Activated naive CD4-positive, alpha-beta T cell treated with anti-CD3 and anti-CD28 coated beads for 36 hours (primary cell): ENCODE data around the gene DNM1. TPM values are rescaled to one million over a fixed set of nuclear protein-coding genes. Genes with fewer than 3 reads are reported as not detected.

Experiments used
- CTCF ChIA-PET: fragments of 350-600 bp; sonication (Branson Sonifier 250); formaldehyde crosslinking; loops from one replicate; lab custom pipeline; 2021; ENCODE audit warnings: antibody characterized with exemption; lab: Charles Lee
- DNase-seq: peaks from one replicate; pipeline ENCODE4 v3.0.0-alpha.2; 2020
- H3K27ac Mint-ChIP-seq: one replicate; pipeline ENCODE4 v1.8.0; 2021; ENCODE audit warnings: mild to moderate bottlenecking, mixed read lengths
- H3K27me3 Mint-ChIP-seq: one replicate; pipeline ENCODE4 v1.8.0; 2021; ENCODE audit warnings: low read depth, mixed read lengths
- H3K36me3 Mint-ChIP-seq: one replicate; pipeline ENCODE4 v1.8.0; 2021; ENCODE audit warnings: low read depth, mixed read lengths
- H3K4me1 Mint-ChIP-seq: one replicate; pipeline ENCODE4 v1.8.0; 2021; ENCODE audit warnings: low read depth, mixed read lengths
- H3K4me3 Mint-ChIP-seq: one replicate; pipeline ENCODE4 v1.8.0; 2021; ENCODE audit warnings: mild to moderate bottlenecking, moderate library complexity, mixed read lengths
- H3K9me3 Mint-ChIP-seq: one replicate; pipeline ENCODE4 v1.8.0; 2021; ENCODE audit warnings: mixed read lengths
- intact Hi-C: fragments of 100-400 bp; cut with micrococcal nuclease; formaldehyde crosslinking; loops from one replicate; pipeline ENCODE4 v1.15.1; 2023
- total RNA-seq, 2 experiments: library from RNA; stranded (reverse); gene quantifications; one replicate each; pipeline ENCODE4 v1.2.3, GENCODE V29; 2021

The DNM1 gene
- total RNA-seq, 2 experiments from 2014 or later, result 0.07 to 0.77 TPM

DNA sequence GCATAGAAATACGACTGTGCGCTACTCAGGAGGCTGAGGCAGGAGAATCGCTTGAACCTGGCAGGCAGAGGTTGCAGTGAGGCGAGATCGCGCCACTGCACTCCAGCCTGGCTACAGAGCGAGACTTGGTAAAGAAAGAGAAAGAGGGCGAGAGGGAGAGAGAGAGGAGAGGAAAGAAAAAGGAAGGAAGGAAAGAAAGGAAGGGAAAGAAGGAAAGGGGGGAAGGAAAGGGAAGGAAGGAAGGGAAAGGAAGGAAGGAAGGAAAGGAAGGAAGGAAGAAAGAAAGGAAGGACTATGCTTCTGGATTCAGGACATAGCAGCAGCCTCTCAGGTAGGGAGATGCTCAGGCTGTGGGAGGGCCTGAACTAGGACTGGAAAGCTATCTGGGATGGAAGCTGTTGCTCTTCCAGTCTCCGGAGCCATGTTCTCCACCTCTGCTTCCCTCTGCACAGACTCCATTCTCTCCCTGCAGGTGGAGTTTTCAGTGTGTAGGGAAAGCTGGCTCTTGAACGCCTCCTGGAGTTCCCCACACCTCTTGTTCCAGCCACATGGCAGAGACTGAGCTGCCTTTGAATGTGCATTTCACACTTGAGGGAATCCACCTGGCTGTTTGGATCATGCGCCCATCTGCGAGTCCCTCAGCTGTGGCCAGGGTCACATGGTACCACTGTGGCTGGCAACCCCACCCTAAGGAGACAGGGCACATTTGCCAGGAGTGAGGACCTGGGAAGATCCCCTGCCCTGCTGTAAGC, 82.0 kb downstream of the DNM1 start:
- Mint-ChIP-seq H3K27ac (no peak overlapping the region), H3K4me3 (no peak overlapping the region), H3K27me3 (no peaks in the 10 kb centered on the region), H3K4me1 (peaks cover under 1% of the 10 kb centered on the region), H3K36me3 (peaks cover 3% of the 10 kb centered on the region), H3K9me3 (no peaks in the 10 kb centered on the region)
- CTCF ChIA-PET, result interaction anchor here (0.7 to 2.4 kb wide), 2 partner anchors 10 to 14 kb away, joined by 3 to 6 read pairs; no protein-coding TSS in a partner anchor
- DNase-seq, result no peak
- intact Hi-C loops, result no loop called here

DNA sequence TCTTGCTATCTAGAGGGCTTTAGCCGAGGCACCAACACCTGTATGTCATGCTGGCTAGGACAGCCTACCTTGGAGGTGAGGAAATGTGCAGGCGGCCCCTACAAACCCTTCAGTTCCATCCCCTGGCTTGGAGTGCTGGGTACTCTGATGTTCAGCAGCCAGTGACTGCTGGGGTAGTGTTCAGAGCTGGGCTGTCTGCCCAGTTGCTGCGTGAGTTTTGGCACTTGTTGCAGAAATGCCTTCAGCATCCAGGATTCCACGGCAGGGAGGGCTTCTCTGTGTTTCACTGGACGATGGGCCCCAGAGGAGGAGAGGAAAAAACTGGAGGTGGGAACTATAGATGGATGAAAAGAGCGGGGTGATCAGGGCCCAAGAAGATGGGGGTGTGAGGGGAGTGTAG, 83.3 kb downstream of the DNM1 start:
- Mint-ChIP-seq H3K4me1 (no peaks in the 10 kb centered on the region), H3K27me3 (no peaks in the 10 kb centered on the region), H3K9me3 (no peaks in the 10 kb centered on the region), H3K4me3 (no peak overlapping the region), H3K27ac (no peak overlapping the region), H3K36me3 (peaks cover 2% of the 10 kb centered on the region)
- intact Hi-C loops, result no loop called here
- no peak for DNase-seq
- CTCF ChIA-PET, result interaction anchor here (2.4 kb wide), 1 partner anchor 9 kb away, joined by 6 read pairs; no protein-coding TSS in a partner anchor

DNA sequence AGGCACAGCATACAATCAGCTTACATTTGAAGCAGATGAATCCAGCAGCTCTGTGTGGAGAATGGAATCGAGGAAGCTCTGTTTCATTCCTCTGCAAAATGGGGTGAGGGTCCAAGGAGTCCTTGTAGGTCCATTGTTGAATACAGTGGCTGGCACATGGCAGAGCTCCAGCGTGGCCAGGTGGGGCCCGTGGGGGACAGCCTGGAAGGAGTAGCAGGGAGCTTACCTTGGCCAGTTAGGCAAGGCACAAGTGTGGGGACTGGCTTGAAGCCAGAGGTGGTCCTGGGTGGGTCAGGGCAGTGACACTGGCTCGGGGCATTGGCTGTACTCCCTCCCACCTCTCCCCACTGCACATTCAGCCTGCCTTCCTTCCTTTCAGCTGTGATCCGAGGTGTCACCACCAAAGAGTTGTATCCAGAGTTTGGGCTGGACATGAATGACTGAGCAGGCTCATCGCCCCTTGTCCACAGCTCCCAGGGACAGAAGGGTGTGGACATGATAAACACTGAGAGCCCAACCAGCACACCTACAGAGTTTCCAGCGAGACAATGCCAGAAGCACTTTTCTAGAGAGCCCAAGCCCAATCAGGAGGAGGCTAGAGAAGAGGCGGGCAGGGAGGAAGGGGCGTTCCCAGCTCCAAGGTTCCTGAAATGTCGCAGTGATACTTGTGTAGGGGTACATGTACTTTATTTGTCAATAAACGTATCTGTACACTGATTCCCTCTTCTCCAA, 85.3 kb downstream of the DNM1 start:
- no peaks in the 10 kb centered on the region for H3K9me3 Mint-ChIP-seq
- no peaks in the 10 kb centered on the region for H3K4me1 Mint-ChIP-seq
- H3K36me3 Mint-ChIP-seq, result peaks cover 2% of the 10 kb centered on the region
- DNase-seq, result no peak
- no peak overlapping the region for H3K27ac Mint-ChIP-seq
- intact Hi-C loops, result no loop called here
- no peak overlapping the region for H3K4me3 Mint-ChIP-seq
- CTCF ChIA-PET, result no interaction called here
- H3K27me3 Mint-ChIP-seq, result no peaks in the 10 kb centered on the region

DNA sequence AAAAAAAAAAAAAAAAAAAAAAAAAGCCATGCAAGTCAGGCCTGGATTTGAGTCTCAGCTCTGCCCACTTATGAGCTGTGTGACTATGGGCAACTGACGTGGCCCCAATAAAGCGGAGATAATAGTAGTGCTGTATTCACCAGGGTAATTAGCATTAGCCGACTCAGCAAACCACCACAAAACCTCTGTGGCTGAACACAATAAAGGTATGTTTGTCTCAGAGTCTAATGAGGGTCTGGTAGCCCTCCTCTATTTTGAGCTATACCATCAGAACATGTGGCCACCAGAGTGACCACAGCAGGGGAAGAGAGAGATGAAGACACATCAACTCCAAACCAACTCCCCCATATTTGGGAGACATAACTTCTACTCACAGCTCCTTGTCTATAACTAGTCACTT, 88.8 kb downstream of the DNM1 start:
- CTCF ChIA-PET, result interaction anchor here (1.0 to 1.3 kb wide), 2 partner anchors 37 to 147 kb away, joined by 3 read pairs; no protein-coding TSS in a partner anchor
- Mint-ChIP-seq H3K27ac (no peak overlapping the region), H3K36me3 (peaks cover 2% of the 10 kb centered on the region), H3K4me1 (no peaks in the 10 kb centered on the region), H3K9me3 (no peaks in the 10 kb centered on the region), H3K4me3 (no peak overlapping the region), H3K27me3 (no peaks in the 10 kb centered on the region)
- DNase-seq, result no peak
- intact Hi-C loops, result no loop called here

DNA sequence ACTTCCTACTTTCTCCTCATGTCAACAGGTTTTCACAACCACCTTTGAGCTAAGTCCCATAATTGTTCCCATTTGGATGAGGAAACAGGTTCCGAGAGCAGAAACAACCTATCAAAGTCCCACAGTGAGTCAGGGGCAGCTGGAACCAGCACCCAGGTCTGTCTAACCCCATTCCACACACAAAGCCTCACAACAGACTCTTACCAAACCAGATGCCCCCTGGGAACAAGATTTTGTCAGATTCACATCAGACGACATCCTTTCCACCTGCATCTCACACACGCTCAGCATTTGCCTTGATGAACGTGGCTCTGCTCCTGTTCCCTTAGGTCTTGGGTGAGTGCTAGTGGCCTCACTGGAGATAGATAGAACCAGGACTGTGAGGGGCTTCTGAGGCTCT, 89.9 kb downstream of the DNM1 start:
- no peak for DNase-seq
- CTCF ChIA-PET, result interaction anchor here (0.6 kb wide), 1 partner anchor 31 kb away, joined by 5 read pairs; no protein-coding TSS in a partner anchor
- no peak overlapping the region for H3K27ac Mint-ChIP-seq
- H3K9me3 Mint-ChIP-seq, result no peaks in the 10 kb centered on the region
- intact Hi-C loops, result no loop called here
- H3K36me3 Mint-ChIP-seq, result no peaks in the 10 kb centered on the region
- no peaks in the 10 kb centered on the region for H3K4me1 Mint-ChIP-seq
- H3K4me3 Mint-ChIP-seq, result no peak overlapping the region
- H3K27me3 Mint-ChIP-seq, result no peaks in the 10 kb centered on the region

DNA sequence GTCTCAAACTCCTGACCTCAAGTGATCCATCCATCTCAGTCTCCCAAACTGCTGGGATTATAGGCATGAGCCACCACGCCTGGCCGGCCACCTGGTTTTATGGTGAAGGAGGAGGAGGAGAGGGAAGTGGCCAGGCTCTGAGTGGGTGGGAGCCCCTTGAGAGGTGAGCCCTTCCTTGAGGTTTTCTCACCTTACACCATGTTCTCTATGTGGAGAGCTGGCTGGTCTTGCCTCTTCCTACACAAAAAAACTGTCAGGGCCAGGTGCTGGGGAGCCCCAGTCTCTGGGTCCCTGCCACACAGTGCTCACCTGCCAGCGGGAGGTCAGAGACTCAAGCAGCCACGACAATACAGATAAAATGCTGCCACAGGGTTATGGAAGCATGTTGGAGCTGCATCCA, 91.0 kb downstream of the DNM1 start:
- Mint-ChIP-seq H3K36me3 (no peaks in the 10 kb centered on the region), H3K4me1 (no peaks in the 10 kb centered on the region), H3K9me3 (no peaks in the 10 kb centered on the region), H3K4me3 (no peak overlapping the region), H3K27me3 (no peaks in the 10 kb centered on the region), H3K27ac (no peak overlapping the region)
- CTCF ChIA-PET, result interaction anchor here (0.8 to 2.3 kb wide), 2 partner anchors 47 to 67 kb away, joined by 4 to 9 read pairs; no protein-coding TSS in a partner anchor
- intact Hi-C loops, result no loop called here
- no peak for DNase-seq

DNA sequence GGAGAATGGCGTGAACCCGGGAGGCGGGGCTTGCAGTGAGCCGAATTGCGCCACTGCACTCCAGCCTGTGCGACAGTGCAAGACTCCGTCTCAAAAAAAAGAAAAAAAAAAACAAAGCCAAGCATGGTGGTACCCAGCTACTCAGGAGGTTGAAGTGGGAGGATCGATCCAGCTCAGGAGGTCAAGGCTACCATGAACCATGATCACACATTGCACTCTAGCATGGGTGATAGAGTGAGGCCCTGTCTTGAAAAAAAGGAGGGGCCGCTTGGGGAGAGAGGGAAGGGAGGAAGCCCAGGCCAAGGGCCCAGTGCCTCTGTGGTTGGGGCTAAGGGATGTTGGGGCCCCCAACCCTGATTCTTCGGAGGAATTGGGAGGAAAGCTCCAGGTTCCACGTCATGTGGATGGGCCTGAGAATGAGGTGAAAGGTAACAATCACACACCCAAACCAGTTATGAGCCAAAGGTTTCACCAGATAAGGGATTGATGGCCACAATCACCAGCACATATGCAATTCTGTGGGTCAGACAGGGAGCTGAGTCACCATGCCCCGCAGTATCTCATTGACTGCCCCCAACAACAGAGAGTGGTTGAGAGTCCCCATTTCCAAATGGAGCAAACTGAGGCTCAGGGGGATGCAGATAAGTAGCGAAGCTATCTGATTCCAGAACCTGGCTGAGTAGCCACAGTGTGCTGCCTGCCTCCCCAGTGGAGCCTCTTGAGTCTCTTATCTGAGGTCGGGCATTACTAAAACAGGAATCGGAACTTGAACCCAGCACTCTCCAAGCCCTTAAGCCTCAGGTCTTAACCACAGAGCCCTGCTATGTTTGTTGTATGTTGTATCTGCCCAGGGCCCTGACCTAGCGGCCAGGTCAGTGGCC, 93.4 kb downstream of the DNM1 start:
- CTCF ChIA-PET, result interaction anchor here (0.7 to 2.3 kb wide), 4 partner anchors 34 to 122 kb away, joined by 3 to 9 read pairs (median 5); no protein-coding TSS in a partner anchor
- no peak overlapping the region for H3K4me3 Mint-ChIP-seq
- no peaks in the 10 kb centered on the region for H3K9me3 Mint-ChIP-seq
- H3K36me3 Mint-ChIP-seq, result no peaks in the 10 kb centered on the region
- H3K27me3 Mint-ChIP-seq, result no peaks in the 10 kb centered on the region
- no peaks in the 10 kb centered on the region for H3K4me1 Mint-ChIP-seq
- intact Hi-C loops, result no loop called here
- H3K27ac Mint-ChIP-seq, result no peak overlapping the region
- no peak for DNase-seq

DNA sequence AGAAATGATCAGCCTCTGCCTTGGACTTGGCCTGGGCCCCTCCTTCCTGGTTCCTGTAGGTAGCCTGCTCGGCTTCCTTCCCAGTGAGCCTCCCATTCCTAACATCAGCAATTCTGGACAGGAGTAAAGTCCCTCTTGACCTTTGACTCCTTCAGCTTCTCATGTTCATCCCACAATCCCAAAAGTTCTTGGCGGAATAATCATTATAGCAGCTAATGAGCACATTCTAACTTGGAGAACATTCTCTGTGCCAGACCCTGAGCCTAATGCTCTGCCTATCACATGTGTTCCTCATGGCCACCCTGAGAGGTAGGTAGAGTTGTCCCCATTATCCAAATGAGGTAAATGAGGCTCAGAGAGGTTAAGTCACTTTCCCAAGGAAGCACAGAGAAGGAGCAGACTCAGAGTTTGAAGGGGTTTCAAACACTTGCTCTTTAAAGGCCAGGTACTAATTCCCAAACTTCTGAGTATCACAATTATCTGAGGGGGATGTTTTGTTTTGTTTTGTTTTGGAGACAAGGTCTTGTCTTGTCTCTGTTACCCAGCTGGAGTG, 94.1 kb downstream of the DNM1 start:
- Mint-ChIP-seq H3K4me3 (no peak overlapping the region), H3K27me3 (no peaks in the 10 kb centered on the region), H3K36me3 (no peaks in the 10 kb centered on the region), H3K27ac (no peak overlapping the region), H3K4me1 (no peaks in the 10 kb centered on the region), H3K9me3 (no peaks in the 10 kb centered on the region)
- no peak for DNase-seq
- intact Hi-C loops, result no loop called here
- CTCF ChIA-PET, result interaction anchor here (1.0 kb wide), 1 partner anchor 141 kb away, joined by 4 read pairs; no protein-coding TSS in a partner anchor

DNA sequence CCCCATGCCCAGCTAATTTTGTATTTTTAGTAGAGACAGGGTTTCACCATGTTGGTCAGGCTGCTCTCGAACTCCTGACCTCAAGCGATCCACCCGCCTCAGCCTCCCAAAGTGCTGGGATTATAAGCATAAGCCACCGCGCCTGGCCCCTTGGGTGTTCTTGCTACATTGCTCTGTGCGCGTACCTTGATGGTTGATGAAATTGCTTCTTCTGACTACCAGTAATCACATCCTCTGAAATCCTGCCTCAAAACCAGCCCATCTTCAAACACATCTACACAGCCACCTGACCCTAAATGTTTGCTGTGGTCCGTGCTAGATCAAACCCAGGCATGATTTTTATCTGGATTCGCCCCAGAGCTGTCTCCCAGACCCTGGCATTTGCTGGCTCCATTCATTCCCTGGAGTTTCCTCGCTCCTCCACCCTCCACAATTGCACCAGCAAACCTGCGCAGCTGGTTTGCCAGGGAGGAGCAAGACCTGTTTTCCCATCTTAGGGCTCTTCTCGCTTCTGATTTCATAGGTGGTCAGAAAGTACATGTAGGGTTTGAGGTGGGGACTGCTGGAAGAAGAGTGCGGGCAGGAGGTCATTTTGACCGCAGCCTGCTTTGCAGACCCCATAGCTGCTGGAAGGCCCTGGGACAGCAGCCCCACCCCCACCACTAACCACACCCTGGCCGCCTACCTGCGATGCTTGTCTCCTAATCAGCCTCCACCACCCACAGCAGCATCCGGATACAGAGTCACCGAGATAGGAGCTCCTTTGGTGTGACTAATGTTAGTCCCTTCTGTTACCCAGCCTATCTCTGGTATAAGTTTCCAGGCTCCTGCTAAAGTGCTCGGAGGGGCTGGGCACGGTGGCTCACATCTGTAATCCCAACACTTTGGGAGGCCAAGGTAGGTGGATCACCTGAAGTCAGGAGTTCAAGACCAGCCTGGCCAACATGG, 95.6 kb downstream of the DNM1 start:
- CTCF ChIA-PET, result interaction anchor here (0.6 to 0.7 kb wide), 2 partner anchors 13 to 34 kb away, joined by 3 to 5 read pairs; no protein-coding TSS in a partner anchor
- H3K4me1 Mint-ChIP-seq, result no peaks in the 10 kb centered on the region
- intact Hi-C loops, result no loop called here
- no peak overlapping the region for H3K27ac Mint-ChIP-seq
- no peak overlapping the region for H3K4me3 Mint-ChIP-seq
- DNase-seq, result no peak
- no peaks in the 10 kb centered on the region for H3K27me3 Mint-ChIP-seq
- no peaks in the 10 kb centered on the region for H3K36me3 Mint-ChIP-seq
- H3K9me3 Mint-ChIP-seq, result no peaks in the 10 kb centered on the region

DNA sequence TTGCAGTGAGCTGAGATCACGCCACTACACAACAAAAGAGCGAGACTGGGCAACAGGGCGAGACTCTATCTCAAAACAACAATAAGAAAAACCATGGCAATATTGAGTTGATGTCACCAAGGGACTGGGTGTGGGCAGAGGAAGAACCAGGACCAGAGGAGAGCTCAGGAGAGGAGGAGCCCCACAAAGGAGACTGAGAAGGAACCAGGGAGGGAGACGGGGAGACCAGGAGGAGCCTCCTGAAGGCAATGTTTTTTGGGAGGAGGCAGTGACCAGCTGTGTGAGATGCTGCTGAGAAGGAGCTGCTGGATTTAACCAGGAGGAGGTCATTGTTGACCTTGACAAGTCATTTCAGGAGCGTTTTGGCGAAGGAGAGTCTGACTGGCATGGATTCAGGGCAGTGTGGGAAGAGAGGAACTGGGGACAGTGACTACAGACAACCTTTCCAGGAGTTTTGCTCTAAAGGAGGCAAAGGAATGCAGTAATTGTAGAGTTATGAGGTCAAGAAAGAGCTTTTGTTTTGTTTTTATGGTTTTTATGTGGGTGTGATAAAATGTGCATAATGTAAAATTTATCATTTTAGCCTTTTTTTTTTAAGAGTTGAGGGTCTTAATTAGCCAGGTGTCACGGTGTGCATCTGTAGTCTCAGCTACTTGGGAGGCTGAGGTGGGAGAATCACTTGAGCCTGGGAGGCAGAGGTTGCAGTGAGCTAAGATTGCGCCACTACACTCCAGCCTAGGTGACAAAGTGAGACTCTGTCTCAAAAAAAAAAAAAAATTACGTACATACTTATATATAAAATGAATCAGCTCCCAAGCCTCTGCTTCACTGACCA, 101.2 kb downstream of the DNM1 start:
- H3K27me3 Mint-ChIP-seq, result no peaks in the 10 kb centered on the region
- no peak overlapping the region for H3K4me3 Mint-ChIP-seq
- no peak overlapping the region for H3K27ac Mint-ChIP-seq
- H3K9me3 Mint-ChIP-seq, result no peaks in the 10 kb centered on the region
- H3K4me1 Mint-ChIP-seq, result no peaks in the 10 kb centered on the region
- CTCF ChIA-PET, result interaction anchor here (0.6 to 1.5 kb wide), 3 partner anchors 88 to 352 kb away, joined by 3 read pairs; partner anchors contain the start of gene DYNC2I2
- H3K36me3 Mint-ChIP-seq, result peaks cover 2% of the 10 kb centered on the region
- intact Hi-C loops, result no loop called here
- no peak for DNase-seq
